GM10847 (cell line): ENCODE measurements around the gene BRD2.

Experiments used
- POLR2A ChIP-seq: IDR thresholded peaks from 2 replicates; pipeline ENCODE4 v1.6.1; 2011; ENCODE audit not compliant: insufficient read length; ENCODE audit errors: extremely low read depth

Gene BRD2

DNA sequence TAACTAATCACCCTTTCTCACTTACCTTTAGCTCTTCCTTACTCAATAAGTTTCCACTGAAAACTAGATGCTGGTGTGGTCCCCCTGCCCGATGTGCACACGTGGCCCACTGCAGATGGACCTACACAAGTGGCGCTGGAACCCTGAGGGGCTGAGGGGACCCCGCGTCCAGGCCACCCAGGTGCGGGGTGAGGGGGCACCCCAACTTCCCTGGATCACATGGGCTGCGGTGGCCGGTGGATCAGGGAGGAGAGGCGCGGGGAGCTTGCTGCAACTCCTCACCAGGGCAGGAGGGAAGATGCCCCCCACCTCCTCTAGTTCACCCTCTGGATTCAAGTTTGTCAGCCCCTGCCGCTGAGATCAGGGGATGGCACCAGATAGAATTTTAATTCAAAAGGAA, 53.5 kb downstream of the BRD2 start:
- no peak for TF ChIP-seq POLR2A

DNA sequence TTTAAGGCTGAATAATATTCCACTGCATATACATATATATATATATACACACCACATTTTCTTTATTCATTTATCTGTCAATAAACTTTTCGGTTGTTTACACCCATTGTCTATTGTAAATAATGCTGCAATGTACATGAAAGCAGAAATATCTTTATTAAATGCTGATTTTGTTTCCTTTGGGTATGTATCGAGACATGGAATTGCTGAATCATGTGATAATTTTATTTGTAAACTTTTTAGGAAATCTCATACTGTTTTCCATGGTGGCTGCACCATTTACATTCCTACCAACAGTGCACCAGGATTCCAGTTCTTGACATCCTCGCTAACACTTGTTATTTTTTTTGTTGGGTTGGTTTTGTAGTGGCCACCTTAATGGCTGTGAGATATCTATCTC, 55.1 kb downstream of the BRD2 start:
- no peak for TF ChIP-seq POLR2A

DNA sequence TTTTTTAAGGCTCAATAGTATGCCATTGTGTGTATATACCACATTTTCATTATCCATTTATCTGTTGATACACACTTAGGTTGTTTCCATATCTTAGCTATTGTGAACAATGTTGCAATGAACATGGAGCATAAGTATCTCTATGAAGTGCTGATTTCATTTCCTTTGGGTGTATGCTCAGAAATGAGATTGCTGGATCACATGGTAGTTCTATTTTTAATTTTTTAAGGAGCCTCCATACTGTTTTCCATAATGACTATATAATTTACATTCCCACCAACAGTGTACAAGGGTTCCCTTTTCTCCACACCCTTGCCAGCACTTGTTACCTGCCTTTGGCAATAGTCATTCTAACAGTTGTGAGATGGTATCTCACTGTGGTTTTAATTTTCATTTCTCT, 56.1 kb downstream of the BRD2 start:
- TF ChIP-seq POLR2A, result no peak

DNA sequence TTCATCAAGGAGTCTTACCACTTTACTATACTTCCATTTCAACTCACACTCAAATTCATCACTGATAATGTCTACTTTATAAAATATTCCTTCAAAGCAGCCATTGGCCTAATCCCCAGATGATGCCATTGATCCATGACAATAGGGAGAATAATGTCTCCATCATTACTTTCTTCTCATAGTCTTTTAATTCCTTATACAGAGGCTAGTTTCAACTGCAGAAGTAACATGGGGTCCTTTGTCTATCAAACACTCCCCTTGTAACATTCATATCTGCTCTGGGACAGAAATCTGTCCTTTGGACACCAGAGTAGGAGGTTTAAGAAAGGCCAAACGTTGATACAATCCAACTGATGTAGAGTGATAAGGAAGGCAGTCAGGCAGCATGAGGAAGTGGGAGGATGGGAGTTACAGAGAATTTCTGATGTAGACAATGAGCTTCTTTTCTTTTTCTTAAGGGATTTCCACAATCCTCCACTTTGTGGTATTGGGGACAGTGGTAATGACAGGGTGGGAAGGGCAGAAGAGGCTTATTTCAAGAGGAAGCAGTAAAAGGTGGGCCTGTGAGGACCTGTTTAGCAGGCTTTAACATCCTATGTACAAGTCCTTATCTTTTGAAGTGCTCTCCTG, 59.9 kb downstream of the BRD2 start:
- TF ChIP-seq POLR2A, result no peak

DNA sequence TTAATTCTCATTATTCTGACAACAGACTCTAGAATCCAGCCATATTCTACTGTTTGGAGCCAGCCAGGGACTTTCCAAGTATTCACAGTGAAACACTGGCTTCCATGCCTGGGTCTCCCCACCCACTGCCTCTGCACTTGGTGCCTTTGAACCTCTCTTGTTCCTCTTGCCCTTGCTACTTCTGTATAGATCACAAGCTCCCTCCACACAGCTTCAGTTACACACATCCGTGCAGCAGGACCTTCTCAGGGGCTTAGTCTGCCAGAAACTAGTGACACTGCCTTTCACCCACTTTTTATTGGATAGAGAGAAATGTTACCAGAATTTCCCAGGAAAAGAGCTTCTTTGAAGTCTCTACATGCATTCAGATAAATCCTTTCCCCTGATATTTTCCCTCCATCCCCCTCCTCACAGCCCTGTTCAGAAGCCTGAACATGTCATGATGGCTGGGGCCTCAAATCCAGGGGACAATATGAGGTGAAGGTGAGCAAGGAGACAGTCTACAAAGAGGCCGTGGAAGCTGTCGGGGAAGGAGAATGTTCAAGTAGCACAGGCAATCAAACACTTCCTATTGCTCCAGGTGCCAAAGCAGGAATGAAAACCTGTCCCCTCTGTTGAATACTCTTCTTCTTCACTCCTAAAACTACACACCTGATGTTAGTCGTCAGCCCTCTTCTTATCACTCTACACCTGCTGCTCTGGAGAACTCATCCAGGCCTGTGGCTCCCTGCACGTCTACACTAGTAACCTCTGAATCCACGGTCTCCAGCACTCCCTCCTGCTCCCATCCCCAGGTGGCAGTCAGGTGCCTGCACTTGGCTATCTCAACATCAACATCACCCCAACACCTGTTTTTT, 61.2 kb downstream of the BRD2 start:
- peak; percentile 33 for TF ChIP-seq POLR2A

DNA sequence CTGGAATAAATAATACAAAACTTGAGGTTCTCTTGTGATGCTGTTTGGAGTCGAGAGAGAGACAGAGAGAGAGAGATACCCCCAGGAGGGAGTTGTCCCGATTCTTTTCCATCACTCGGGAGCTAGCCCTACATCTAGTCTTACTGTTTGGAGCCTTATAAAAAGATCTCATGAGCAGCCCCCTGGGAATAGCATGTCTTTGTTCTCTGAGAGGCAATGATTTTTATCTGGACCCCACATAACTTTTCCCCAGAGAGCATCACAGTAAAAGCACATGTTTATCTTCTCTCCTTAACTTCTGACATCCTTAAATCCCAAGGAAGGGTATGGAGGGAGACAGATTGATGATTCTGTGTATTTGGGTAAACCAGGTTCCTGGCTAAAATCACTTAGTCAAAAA, 61.9 kb downstream of the BRD2 start:
- TF ChIP-seq POLR2A, result no peak
